Mesendoderm (in vitro differentiated cells): ENCODE results near the gene BLOC1S5.
"Not testable (repeated sequence)": the region's sequence is repeated elsewhere in the genome, so short reads cannot be mapped to it uniquely, and the experiment has no call there.

Source experiments
- DNase-seq: peaks from one replicate; pipeline ENCODE4 v3.0.0; 2013
- H2AK5ac ChIP-seq: 2 replicates; pipeline ENCODE4 v1.6.1; 2013; ENCODE audit warnings: low read length, inconsistent platforms
- H2BK120ac ChIP-seq: 2 replicates; pipeline ENCODE4 v1.6.1; 2013; ENCODE audit warnings: low read depth, mild to moderate bottlenecking, low read length, moderate library complexity, mixed read lengths
- H2BK15ac ChIP-seq: replicated peaks from 2 replicates; pipeline ENCODE4 v1.6.1; 2013; ENCODE audit warnings: low read depth, mild to moderate bottlenecking, moderate library complexity
- H2BK5ac ChIP-seq: 2 replicates; pipeline ENCODE4 v1.6.1; 2013; ENCODE audit warnings: low read length, inconsistent platforms
- H3K18ac ChIP-seq: 2 replicates; pipeline ENCODE4 v1.6.1; 2013; ENCODE audit warnings: mild to moderate bottlenecking, low read length, mixed read lengths
- H3K23ac ChIP-seq: one replicate; pipeline ENCODE4 v1.6.1; 2013; ENCODE audit warnings: low read length
- H3K27ac ChIP-seq: 2 replicates; pipeline ENCODE4 v1.5.1; 2013; ENCODE audit warnings: low read depth, mild to moderate bottlenecking, inconsistent platforms, low read length, moderate library complexity
- H3K27me3 ChIP-seq: 2 replicates; pipeline ENCODE4 v1.6.1; 2013; ENCODE audit warnings: low read length, control low read depth, mild to moderate bottlenecking, inconsistent platforms; ENCODE audit not compliant: insufficient read depth, poor library complexity
- H3K36me3 ChIP-seq: 2 replicates; pipeline ENCODE4 v1.6.1; 2013; ENCODE audit warnings: low read length, inconsistent platforms; ENCODE audit not compliant: control insufficient read depth, insufficient read depth
- H3K4ac ChIP-seq: one replicate; pipeline ENCODE4 v1.6.1; 2013; ENCODE audit warnings: low read depth, mild to moderate bottlenecking, low read length, moderate library complexity
- H3K4me1 ChIP-seq: 2 replicates; pipeline ENCODE4 v1.6.1; 2013; ENCODE audit warnings: low read depth, low read length, inconsistent platforms; ENCODE audit not compliant: control insufficient read depth
- H3K4me2 ChIP-seq: 2 replicates; pipeline ENCODE4 v1.6.1; 2013; ENCODE audit warnings: low read length
- H3K4me3 ChIP-seq: 2 replicates; pipeline ENCODE4 v1.5.1; 2013; ENCODE audit warnings: mild to moderate bottlenecking, low read length
- H3K56ac ChIP-seq: one replicate; pipeline ENCODE4 v1.6.1; 2013; ENCODE audit warnings: low read length
- H3K79me1 ChIP-seq: 2 replicates; pipeline ENCODE4 v1.6.1; 2013; ENCODE audit warnings: low read length, inconsistent platforms
- H3K79me2 ChIP-seq: 2 replicates; pipeline ENCODE4 v1.6.1; 2013; ENCODE audit warnings: mild to moderate bottlenecking, low read length; ENCODE audit not compliant: control insufficient read depth, insufficient read depth
- H3K9ac ChIP-seq: 2 replicates; pipeline ENCODE4 v1.6.1; 2013; ENCODE audit warnings: low read length, inconsistent platforms
- H4K5ac ChIP-seq: one replicate; pipeline ENCODE4 v1.6.1; 2013; ENCODE audit warnings: low read length
- H4K8ac ChIP-seq: one replicate; pipeline ENCODE4 v1.6.1; 2013; ENCODE audit warnings: low read depth, mild to moderate bottlenecking, control low read depth, low read length, moderate library complexity
- WGBS: extraction: QIAGEN DNeasy Blood & Tissue Kit; methylation state at CpG from one replicate; pipeline ENCODE4 v1.1.7; 2013; ENCODE audit warnings: low lambda C conversion rate, missing lambda C conversion rate; ENCODE audit not compliant: insufficient coverage; ENCODE audit errors: extremely low coverage; 5-methylcytosine and 5-hydroxymethylcytosine counted together

Gene BLOC1S5

GRCh38 chr6:7983967-7984366, 80.2 kb downstream of the BLOC1S5 start:
- H3K9ac ChIP-seq, H3K4me1 ChIP-seq: not testable (repeated sequence)

GRCh38 chr6:7979831-7980230, 84.4 kb downstream of the BLOC1S5 start:
- Histone ChIP-seq H3K18ac (no peak overlapping the region), H4K8ac (no peak overlapping the region), H3K4me2 (no peak overlapping the region), H3K4ac (no peak overlapping the region), H2AK5ac (no peak overlapping the region), H3K27ac (no peak overlapping the region), H3K79me2 (no peaks in the 10 kb centered on the region), H2BK15ac (no peak overlapping the region), H3K23ac (no peak overlapping the region), H3K4me1 (no peaks in the 10 kb centered on the region), H3K27me3 (no peaks in the 10 kb centered on the region), H2BK120ac (no peak overlapping the region), H3K36me3 (no peaks in the 10 kb centered on the region), H3K4me3 (no peak overlapping the region), H3K79me1 (no peaks in the 10 kb centered on the region), H2BK5ac (no peak overlapping the region), H4K5ac (no peak overlapping the region), H3K9ac (no peak overlapping the region), H3K56ac (no peak overlapping the region)
- DNase-seq = no peak

More at GRCh38 chr6:7983967-7984366, 80.2 kb downstream of the BLOC1S5 start:
- H4K5ac ChIP-seq, H3K27me3 ChIP-seq, H3K4me2 ChIP-seq, H2BK120ac ChIP-seq, H3K4ac ChIP-seq, H2BK15ac ChIP-seq, H3K4me3 ChIP-seq, H3K36me3 ChIP-seq, H3K23ac ChIP-seq, DNase-seq, H3K27ac ChIP-seq, H2BK5ac ChIP-seq, H3K79me1 ChIP-seq, H3K18ac ChIP-seq, H4K8ac ChIP-seq, H3K79me2 ChIP-seq, H3K56ac ChIP-seq, H2AK5ac ChIP-seq: not testable (repeated sequence)
- WGBS = no CpG with 5 or more reads among the region's 6 CpGs

GRCh38 chr6:7978736-7979135, 85.5 kb downstream of the BLOC1S5 start:
- no peaks in the 10 kb centered on the region for H3K36me3 ChIP-seq
- H2BK120ac ChIP-seq = no peak overlapping the region
- WGBS = no CpG with 5 or more reads among the region's 3 CpGs
- no peaks in the 10 kb centered on the region for H3K79me1 ChIP-seq
- no peaks in the 10 kb centered on the region for H3K4me1 ChIP-seq
- no peak overlapping the region for H3K27ac ChIP-seq
- H3K27me3 ChIP-seq = no peaks in the 10 kb centered on the region
- no peak overlapping the region for H3K18ac ChIP-seq
- no peaks in the 10 kb centered on the region for H3K79me2 ChIP-seq
- H2BK5ac ChIP-seq = no peak overlapping the region
- H3K4ac ChIP-seq = no peak overlapping the region
- H2BK15ac ChIP-seq = no peak overlapping the region
- no peak overlapping the region for H3K23ac ChIP-seq
- H4K5ac ChIP-seq = no peak overlapping the region
- no peak overlapping the region for H3K56ac ChIP-seq
- H3K4me3 ChIP-seq = no peak overlapping the region
- no peak for DNase-seq
- H3K9ac ChIP-seq = no peak overlapping the region
- H2AK5ac ChIP-seq = no peak overlapping the region
- no peak overlapping the region for H4K8ac ChIP-seq
- no peak overlapping the region for H3K4me2 ChIP-seq

GRCh38 chr6:7976485-7977056, 87.6 kb downstream of the BLOC1S5 start:
- Histone ChIP-seq H3K27ac (no peak overlapping the region), H2BK15ac (no peak overlapping the region), H3K27me3 (no peaks in the 10 kb centered on the region), H3K4me1 (no peaks in the 10 kb centered on the region), H3K4me2 (no peak overlapping the region), H3K9ac (no peak overlapping the region), H3K79me2 (no peaks in the 10 kb centered on the region), H3K4me3 (no peak overlapping the region), H3K23ac (no peak overlapping the region), H3K56ac (no peak overlapping the region), H3K18ac (no peak overlapping the region), H2BK120ac (no peak overlapping the region), H2AK5ac (no peak overlapping the region), H4K8ac (no peak overlapping the region), H3K79me1 (no peaks in the 10 kb centered on the region), H3K4ac (no peak overlapping the region), H2BK5ac (no peak overlapping the region), H4K5ac (no peak overlapping the region), H3K36me3 (no peaks in the 10 kb centered on the region)
- WGBS = no CpG with 5 or more reads among the region's 8 CpGs
- DNase-seq = no peak

- Histone ChIP-seq H3K4me1 (no peaks in the 10 kb centered on the region), H3K23ac (no peak overlapping the region), H3K79me2 (no peaks in the 10 kb centered on the region), H4K5ac (no peak overlapping the region), H2BK5ac (no peak overlapping the region), H3K79me1 (no peaks in the 10 kb centered on the region), H3K9ac (no peak overlapping the region), H3K4me2 (no peak overlapping the region), H3K4me3 (no peak overlapping the region), H2AK5ac (no peak overlapping the region), H2BK120ac (no peak overlapping the region), H3K36me3 (no peaks in the 10 kb centered on the region), H4K8ac (no peak overlapping the region), H3K27me3 (no peaks in the 10 kb centered on the region), H3K4ac (no peak overlapping the region), H3K18ac (no peak overlapping the region), H3K27ac (no peak overlapping the region), H3K56ac (no peak overlapping the region), H2BK15ac (no peak overlapping the region)
- WGBS = no CpG with 5 or more reads among the region's 8 CpGs
- no peak for DNase-seq
Measured at GRCh38 chr6:7975764-7976146, 88.4 kb downstream of the BLOC1S5 start.
